SK-N-DZ (cell line): ENCODE results near the gene ADSL.
A peak's percentile ranks its signal among the peaks of the same experiment; 100 is the strongest.

Experiments
- DNase-seq: peaks from one replicate; pipeline ENCODE4 v3.0.0-alpha.2; 2015; ENCODE audit warnings: low spot score

The ADSL gene

DNA sequence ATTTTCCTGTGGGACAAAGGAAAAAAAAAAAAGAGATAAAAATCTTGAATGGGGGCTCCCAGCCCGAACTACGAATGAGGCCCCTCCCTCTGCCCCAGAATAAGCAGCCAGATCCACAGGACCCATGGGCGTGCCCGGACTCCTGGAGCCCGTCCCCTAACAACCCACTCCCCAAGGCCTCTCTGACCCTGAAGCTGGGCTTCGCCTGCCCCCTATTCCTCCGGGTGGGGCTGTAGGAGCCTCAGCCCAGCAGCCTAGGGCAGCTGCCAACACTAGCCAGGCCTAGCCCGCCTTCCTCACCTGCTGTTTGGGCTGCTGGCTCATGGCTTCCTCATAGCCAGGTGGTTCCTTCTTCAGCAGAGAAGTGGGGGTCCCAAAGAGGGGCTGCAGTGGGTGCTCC is 70.7 kb downstream of the ADSL start:
- no peak for DNase-seq

DNA sequence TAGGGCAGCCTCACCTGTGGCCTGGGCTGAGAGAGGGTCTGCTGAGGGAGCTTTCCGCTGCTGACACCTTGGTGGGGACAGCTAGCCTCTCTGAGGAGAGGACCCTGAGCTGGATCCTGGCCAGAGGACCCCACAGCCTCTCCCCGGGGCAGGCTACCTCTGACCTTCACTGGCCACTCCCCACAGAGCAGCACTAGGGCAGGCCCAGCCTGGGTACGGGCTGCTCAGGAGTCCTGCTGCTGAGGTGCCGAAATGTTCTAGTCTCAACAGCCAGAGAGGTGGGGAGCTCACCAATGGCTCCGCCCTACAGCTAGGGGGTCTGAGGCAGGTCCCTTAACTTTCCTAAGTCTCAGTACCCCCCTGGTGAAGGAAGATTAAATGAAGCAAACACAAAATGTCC is 71.6 kb downstream of the ADSL start:
- DNase-seq, result no peak

DNA sequence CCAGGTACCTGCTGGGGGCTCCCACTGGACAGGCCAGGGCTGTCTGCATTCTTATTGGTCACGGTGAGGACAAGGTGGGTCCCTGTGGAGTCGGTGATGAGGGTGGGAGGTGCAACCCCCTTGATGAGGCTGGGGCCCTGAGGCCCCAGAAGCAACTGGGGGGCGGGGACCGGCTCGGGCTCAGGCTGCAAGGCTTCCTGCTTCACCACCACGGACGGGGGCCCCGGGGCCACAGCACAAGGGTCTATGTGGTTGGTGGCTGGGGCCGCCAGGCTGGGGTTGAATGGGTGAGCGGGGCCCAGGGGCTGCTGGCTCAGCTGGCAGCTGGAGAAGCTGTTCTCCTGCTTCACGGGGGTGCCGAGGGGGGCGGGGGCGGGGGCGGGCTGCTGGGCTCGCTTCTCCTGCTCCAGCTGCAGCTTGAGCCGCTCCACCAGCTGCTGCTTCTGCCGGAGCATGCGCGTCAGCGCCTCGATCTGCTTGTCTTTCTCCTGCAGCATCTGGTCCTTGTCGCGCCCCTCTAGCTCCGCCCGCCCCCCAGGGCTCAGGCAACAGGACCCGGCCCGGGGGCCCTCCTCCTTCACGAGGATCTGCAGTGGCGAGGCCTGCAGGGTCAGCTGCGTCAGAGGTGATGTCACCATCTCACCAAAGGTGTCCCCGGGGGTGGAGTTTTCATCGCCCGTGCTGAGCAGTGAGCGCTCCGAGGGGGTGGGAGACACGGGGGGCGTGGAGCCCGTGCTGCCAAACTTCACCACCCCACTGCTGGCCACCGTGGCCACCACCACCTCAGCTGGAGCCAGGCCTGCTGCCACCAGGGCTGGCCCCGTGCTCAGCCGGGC is 72.3 kb downstream of the ADSL start:
- peak; percentile 97 for DNase-seq

DNA sequence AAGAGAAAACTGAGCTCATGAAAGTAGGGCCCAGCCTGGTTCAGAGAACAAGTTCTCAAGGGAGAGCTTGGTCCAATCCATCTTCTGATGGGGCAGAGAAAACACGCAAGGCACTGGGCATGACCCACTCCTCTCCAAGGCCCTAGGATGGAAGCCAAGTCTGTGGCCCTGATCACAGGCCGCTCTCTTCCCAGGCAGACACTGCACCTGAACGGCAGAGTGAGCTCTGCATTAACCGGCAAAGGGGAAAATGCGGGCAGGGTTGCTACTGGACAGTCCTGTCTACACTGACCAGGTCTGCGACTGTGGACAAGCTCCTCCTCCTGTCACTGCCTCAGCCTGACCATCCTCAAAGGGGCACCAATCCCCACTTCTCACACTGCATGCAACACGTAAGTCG is 73.4 kb downstream of the ADSL start:
- no peak for DNase-seq

DNA sequence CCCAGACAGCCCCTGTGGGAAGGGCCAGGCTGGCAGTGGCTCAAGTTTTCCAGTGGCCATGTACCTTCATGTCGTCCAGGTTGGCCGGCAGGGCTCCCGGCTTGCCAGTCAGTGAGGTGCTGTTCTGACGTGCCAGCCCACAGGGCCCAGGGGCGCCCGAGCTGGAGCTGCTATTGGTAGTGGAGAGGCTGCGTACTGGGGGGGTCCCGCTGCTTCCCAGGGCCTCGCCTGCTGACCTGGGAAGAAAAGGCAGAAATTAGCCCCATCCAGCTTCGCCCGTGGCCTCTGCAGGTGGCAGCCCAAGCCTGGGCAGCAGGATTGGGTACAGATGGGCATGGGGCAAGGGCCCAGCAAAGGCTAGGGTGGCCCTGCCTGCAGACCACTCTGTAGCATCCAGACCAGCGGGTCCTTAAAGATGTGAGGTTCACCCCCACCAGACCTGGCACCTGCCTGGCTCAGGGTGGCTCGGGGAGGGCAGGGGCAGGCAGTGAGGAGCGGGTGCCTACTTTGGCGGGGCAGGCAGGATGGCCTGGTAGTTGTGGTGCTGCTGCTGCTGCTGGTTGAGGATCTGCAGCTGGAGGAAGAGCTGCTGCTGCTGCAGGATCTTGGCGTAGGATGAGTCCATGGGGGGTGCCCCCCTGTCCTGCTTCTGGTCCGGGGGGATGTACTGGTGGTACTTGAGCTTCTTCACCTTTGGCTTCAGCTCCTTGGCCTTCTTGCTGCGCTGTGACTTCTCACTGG is 74.2 kb downstream of the ADSL start:
- DNase-seq, result no peak

DNA sequence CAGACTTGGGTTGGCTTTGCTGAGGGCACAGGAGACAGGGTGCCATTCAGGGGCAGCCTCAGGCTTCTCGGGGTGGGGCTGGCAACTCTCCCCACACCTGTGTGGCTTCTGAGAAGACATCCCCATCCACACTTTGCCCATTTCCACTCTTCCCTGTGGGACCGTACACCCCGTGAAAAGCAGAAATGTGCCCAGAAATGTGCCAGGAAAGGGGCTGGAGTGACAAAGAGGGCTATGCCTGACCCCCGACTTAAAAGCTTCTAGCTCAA is 74.7 kb downstream of the ADSL start:
- DNase-seq, result no peak

DNA sequence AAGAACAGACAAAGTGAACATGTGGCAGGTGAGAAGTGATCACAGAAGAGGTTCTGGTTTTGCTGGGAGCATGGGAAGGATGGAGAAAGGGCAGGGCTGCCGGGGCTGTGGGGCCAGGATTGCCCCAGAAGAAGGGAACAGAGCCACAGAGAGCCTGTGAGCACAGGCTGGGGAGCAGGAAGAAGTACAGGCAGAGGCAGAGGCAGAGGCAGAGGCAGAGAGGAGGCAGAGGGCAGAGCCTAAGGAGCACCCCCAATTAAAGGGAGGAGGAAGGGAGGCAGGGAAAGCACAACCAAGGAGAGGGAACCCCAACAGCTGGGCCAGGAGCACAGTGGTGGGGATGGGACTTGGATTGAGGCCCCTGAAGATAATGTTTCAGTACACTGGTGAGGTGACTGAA is 75.6 kb downstream of the ADSL start:
- DNase-seq, result no peak

DNA sequence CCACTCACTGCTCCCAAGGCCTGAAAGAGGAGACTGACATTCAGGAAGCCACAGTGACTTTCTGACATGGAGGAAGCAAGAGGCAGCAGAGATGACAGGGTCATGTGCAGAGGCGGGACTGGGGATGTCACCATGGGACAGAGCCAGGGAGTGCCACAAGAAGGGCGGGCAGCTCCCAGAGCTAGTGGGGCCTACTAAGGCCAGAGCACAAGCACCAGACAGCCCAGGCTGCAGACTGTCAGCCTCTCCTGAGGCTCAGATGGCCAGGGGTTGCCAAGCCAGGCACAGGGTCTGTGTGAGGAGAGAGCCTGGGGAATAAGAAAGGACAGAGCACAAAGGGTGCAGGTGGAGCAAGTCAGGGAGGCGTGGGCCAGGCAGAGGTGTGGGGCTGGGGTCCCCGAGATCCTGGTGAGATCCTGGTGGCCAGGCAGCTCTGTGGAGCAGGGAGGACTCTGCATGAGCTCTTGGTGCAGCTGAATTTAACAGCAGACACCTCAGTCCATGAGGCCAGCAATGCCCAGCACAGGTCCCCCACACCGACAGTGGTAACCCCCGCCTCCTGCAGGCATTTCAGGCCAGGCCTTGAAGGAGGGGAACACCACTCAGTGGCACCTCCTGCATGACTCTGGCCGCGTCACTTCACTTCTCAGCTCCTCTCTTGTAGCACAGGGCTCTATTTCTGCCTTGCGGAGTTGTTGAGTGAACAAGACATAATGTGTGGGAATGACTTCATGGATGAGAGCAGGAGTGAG is 76.4 kb downstream of the ADSL start:
- DNase-seq, result no peak

DNA sequence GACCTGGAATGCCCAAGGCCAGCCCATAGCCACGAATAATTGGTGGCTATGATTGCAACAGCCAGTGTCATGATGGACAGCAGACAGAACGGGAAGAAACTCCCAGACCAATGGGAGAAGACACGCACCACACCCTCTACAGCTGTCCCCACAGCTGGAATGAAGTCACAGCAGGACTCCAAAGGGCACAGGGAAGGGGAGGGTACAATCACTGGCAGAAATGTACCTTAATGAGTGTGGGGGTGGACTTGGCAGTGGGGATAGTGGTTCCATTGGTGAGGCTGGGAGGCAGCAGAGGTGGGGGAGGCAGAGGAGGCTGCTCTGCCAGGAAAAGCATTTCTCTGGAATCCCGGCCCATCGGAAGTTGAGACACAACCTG is 77.0 kb downstream of the ADSL start:
- no peak for DNase-seq

DNA sequence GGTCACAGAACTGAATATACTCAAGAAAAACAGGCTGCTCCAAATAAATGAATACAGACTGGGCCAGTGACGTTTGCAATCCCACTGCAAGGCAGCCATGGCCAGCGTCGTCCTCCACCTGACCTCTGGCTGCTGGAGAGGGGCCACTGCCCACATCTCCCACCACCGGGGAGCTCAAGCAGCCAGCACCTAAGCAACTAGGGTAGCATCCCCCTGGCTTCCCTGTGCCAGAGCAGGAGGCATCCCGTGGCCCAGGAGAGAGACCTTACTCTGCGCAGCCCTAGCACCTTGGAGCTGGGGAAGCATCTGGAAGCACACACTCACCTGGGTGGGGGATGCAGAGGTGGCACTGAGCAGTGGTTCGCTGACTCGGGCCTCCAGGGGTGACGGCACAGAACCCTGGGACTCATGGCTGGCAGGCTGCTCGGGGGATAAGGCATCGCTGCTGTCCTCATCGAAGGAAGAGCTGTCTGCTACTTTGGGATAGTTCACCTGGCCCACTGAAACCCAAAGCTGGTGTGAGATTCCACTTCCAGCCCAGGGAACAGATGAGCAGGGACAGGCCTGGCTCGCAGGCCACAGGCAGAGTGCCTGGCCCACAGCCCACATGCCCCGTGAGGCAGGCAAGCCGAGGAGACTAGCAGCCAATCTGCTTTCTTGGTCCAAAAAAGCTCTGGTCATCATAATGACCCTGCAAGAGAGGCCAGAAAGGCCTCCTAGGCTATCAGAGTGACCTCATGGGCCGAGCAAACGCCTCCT is 77.8 kb downstream of the ADSL start:
- DNase-seq, result no peak

DNA sequence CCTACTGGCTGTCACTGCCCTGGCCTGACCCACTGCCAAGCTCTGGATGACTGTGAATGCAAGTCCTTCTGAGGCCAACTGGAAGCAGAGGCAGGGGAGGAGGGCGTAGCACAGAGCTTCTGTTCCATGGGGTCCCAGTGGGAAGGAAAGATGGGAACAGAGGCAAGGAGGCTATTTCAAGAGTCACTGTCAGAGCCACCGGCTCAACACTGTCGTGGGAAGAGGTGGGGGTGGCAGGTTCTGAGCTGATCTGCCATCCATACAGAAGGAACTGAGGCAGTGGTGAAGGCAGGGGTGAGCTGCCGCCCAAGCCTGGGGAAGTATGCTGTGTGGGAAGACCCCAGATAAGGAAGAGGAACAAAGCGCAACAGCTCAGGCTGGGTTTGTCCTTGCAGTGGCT is 78.8 kb downstream of the ADSL start:
- no peak for DNase-seq

DNA sequence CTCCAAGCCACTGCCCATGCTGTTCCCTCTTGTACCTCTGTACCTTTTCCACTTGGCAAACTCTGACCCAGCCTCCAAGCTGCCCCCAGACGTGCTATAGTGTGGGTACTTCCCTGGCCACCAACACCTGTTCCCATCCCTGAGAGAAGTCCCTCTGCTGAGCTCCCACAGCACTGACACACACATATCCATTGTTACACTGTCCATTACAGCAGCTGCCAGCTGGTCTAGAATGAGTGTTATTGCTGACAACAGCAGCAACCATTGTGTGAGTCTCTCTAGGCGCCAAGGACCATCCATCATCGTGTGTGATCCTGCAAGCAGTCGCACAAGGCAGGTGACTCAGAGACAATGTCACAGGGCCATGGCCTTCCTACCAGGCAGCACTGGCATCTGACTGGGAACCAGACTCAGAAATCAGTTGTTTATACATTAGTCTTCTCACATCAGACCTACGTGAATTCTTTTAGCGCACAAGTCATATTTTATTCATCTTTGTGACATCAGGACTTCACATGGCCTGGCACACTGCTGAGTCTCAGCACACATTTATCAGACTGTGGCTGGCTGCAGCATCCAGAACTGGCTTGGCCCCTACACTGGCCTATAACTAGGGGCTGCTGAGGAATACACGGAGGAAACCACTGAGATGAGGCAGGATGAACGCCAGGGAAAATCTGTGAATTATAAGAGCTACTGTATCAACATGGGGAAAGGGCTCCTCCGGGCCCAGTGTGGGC is 80.5 kb downstream of the ADSL start:
- no peak for DNase-seq

DNA sequence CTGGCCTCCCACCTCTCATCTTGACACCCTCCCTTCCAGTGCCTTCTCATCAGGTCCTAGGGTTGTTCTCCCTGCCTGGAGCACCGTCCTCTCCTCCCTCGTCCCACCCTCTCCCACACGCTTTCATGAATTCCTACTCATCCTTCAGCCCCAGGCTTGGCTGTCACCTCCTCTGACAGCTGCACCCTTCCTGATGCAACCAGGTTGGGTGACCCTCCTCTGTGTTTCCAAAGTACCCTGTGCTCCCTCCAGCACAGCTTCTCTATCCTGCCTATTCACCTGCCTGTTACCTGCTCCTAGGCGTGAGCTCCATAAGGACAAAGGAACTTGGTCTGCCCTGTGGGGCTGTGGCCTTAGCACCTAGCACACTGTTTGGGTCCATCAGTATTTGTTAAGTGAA is 82.5 kb downstream of the ADSL start:
- no peak for DNase-seq

DNA sequence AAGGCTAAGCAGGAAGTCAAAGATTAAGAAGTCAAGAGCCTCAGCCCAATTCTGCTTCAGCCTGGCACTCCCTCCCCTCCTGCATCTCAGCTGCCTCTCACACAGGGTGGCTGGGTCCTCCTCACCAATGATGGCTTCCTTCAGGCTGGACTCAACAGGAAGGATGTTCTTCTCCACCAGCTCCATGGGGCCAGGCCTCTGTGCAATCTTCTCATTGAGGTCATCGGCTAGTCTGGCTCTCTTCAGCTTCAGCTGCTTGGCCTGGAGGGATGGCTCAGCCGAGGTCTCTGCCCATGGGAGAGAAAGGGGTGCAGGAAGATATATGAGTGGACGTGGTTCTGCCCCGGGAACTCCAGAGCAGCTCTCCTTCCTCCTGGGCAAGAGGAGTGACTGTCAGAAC is 83.2 kb downstream of the ADSL start:
- DNase-seq, result no peak

DNA sequence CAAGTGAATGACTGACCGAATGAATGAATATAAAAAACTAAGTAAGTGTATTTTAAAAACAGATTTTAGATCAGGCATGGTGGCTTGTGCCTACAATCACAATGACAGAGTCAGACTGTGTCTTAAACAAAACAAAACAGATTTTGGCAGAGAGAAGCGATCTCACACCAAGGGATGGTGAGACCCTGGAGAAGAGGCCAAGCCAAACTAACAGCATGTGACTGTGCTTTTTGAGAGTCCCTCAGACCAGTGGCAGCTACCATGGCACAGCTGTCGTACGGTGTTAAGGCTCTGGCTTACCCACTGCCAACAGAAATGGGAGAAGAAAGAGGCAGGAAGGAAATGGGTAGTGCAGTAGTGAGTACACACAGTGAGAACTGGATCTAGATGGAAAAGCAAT is 84.7 kb downstream of the ADSL start:
- DNase-seq, result no peak

DNA sequence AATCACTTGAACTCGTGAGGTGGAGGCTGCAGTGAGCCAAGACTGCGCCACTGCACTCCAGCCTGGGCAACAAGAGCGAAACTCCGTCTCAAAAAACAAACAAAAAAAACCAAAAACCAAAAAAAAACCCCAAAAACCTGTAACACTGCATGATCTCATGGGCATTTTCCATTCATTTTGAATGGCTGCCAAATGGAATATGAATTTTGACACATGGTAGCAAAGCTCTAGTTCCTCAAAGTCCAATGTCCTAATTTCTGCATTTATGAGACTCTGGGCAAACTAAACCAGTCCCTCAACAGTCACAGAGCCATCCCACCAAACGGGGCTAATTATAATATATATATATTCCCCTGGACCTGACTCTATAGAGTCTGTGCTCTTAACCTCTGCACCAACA is 85.9 kb downstream of the ADSL start:
- no peak for DNase-seq

DNA sequence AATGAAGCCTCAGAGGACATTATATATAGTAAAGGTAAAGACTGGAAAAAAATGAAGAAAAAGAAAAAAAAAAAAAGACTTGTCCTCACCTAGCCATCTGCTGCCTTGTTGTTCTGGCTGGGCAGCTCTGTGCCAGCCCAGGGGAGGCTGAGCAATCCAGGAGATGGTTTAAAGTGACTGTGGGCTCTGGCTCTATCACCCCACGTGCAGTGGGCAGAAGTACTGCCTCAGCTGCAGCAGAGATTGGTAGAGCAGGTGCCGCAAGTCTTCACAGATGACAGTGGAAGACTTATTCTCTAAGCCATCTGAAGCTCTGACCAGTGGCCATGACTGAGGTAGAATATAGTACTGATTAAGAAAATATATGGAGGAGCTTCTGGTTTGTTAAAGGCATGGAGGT is 86.3 kb downstream of the ADSL start:
- DNase-seq, result no peak

DNA sequence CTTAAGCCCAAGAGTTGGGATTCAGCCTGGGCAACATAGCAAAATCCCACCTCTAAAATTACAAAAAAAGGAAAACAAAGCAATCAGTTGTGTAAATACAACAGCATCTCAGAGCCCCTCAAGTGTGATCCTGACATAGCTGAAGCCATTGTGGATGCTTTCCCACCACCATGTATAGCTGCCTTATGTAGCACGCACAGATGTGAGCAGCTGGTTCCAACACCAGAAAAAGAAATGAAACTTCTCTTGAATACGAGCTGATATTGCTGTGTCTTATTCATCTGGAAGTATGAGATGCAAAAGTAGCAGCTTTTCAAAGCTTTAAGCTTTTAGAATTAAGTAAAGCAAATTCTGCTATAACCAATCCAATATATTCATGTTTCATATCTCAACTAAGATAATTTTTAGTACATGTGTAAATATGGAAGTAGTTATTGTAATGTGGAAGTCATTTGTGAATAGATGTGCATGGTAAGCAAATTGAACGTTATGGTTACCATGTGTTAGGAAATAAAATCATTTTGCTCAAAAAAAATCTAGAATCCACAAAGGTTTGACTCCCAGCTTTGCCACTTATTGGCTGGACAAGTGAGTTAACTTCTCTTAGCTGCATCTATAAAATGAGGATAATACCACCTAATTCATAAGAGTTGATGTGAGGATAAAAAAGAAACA is 87.3 kb downstream of the ADSL start:
- no peak for DNase-seq

DNA sequence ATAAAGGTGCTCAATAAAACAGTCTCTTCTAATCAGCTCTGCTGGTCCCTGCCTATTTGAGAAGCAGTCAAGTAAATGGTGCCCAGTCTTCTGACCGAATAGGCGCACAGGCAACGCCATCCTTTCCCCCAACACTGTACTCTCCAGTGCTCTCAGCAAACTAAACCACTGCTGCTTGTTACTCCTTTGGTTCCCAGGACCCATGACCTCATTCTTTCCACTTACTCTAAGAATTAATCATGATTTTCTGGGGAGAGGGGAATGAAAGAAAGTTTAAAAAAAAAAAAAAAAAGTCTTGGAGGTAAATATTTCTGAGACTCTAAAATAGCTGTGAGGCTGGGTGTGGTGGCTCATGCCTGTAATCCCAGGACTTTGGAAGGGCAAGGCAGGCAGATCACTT is 87.8 kb downstream of the ADSL start:
- no peak for DNase-seq

DNA sequence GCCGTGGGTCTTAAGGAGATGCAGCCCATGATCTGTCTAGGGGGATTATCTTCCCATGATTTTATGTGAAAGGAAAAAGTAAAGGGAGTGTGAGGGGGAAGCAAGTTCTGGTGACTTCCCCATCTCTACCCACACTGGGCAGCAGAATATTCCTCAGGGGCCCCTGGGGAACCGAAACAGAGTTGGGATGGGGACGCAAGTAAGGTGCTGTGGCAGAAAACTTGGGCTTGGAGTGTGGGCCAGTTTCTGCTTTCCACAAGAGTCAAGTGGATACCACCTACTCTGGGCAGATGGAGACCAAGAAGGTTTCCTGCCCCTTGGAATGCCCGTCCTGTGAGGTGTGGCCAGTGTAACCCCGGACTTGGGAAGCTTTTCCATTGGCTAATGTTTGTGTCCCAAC is 88.4 kb downstream of the ADSL start:
- no peak for DNase-seq
